Mucosa of descending colon (tissue), 3 donors: ENCODE results near the gene GABRA5. TPM values are rescaled to one million over a fixed set of nuclear protein-coding genes. Genes with fewer than 3 reads are reported as not detected.
"Not testable (repeated sequence)": the region's sequence is repeated elsewhere in the genome, so short reads cannot be mapped to it uniquely, and the experiment has no call there.

Source experiments
- ATAC-seq: fragments of 200-7000 bp; cut with Tn5 transposase; one replicate; pipeline ENCODE4 v1.9.1; 2020; ENCODE audit warnings: mild to moderate bottlenecking, moderate library complexity
- DNase-seq, 3 donors: peaks; one replicate each; pipeline ENCODE4 v3.0.0-alpha.2; 2020
- H3K36me3 ChIP-seq: fragments of 200-600 bp; one replicate; pipeline ENCODE4 v1.8.0; 2021; ENCODE audit warnings: low read depth, mild to moderate bottlenecking
- H3K4me1 ChIP-seq: fragments of 200-600 bp; one replicate; pipeline ENCODE4 v1.8.0; 2021; ENCODE audit warnings: low read depth, mild to moderate bottlenecking
- H3K4me3 ChIP-seq: fragments of 200-600 bp; one replicate; pipeline ENCODE4 v1.8.0; 2021; ENCODE audit warnings: mild to moderate bottlenecking
- H3K9me3 ChIP-seq: fragments of 200-600 bp; one replicate; pipeline ENCODE4 v1.8.0; 2021; ENCODE audit warnings: mild to moderate bottlenecking
- CTCF ChIP-seq: fragments of 200-600 bp; IDR thresholded peaks from one replicate; pipeline ENCODE4 v1.8.0; 2022; ENCODE audit warnings: antibody characterized with exemption, mild to moderate bottlenecking
- intact Hi-C, 2 donors: fragments of 100-400 bp; cut with DNase I in 1 of 2; cut with micrococcal nuclease in 1 of 2; formaldehyde crosslinking; loops; one replicate each; pipeline versions ENCODE4 v1.11.0 to v1.11.1; 2022; cut with DNase I, micrococcal nuclease
- long read RNA-seq, 2 donors: library from polyadenylated mRNA; unstranded; transcript quantifications; one replicate each; pipeline ENCODE4 v2.0.0, GENCODE V29; 2019 to 2021
- total RNA-seq, 3 donors: library from RNA; stranded (reverse); fragmentation: NEBNext Ultra II Directional in 2 of 3; extraction: Animal tissue kit (Norgen Biotek cat#: 25700) in 2 of 3; gene quantifications; one replicate each; pipeline versions ENCODE4 v1.2.1 to v1.2.4, GENCODE V29; 2021 to 2023
- donor health status: DM: no; HTN: no; CAD: no; lungs with moderate emphysema.
- donor health status: DM: no; HTN: no; CAD: no.
- donor health status: DM: no; HTN: yes; CAD: no.

The GABRA5 gene
- total RNA-seq, result not detected
- long read RNA-seq, donor 1, result 0 reads
- long read RNA-seq, donor 2, result 0 reads

- no peak for ATAC-seq
- Histone ChIP-seq H3K4me1 (no peaks in the 10 kb centered on the region), H3K9me3 (no peaks in the 10 kb centered on the region), H3K4me3 (no peak within 1 kb of the TSS), H3K36me3 (no peaks in the 10 kb centered on the region)
- intact Hi-C loops, result no loop called here
- no peak for DNase-seq
- no peak for TF ChIP-seq CTCF
Measured at GRCh38 chr15:26866298-26867199, at the start of gene GABRA5. Gene GABRA5 (plus strand): TSS chr15:26867062. CDS start chr15:26869249, 2,187 bp downstream.

- DNase-seq, H3K36me3 ChIP-seq, H3K4me1 ChIP-seq, ATAC-seq, intact Hi-C loops, H3K4me3 ChIP-seq: not testable (repeated sequence)
- peaks cover 40% of the 10 kb centered on the region for H3K9me3 ChIP-seq
Measured at GRCh38 chr15:26831191-26831590, 35.7 kb upstream of the GABRA5 start.

- H3K4me3 ChIP-seq, result no peak overlapping the region
- intact Hi-C loops, result no loop called here
- no peak for TF ChIP-seq CTCF
- ATAC-seq, result no peak
- no peaks in the 10 kb centered on the region for H3K36me3 ChIP-seq
- no peak for DNase-seq
- no peaks in the 10 kb centered on the region for H3K4me1 ChIP-seq
- H3K9me3 ChIP-seq, result peaks cover 46% of the 10 kb centered on the region
Measured at GRCh38 chr15:26831951-26832350, 34.9 kb upstream of the GABRA5 start.

- intact Hi-C loops, result no loop called here
- Histone ChIP-seq H3K9me3 (peaks cover 54% of the 10 kb centered on the region), H3K4me3 (no peak overlapping the region), H3K36me3 (no peaks in the 10 kb centered on the region), H3K4me1 (no peaks in the 10 kb centered on the region)
- DNase-seq, result no peak
- ATAC-seq, result no peak
- TF ChIP-seq CTCF, result no peak
Measured at GRCh38 chr15:26838742-26839460, 28.0 kb upstream of the GABRA5 start.

- Histone ChIP-seq H3K4me3 (no peak overlapping the region), H3K36me3 (no peaks in the 10 kb centered on the region), H3K4me1 (no peaks in the 10 kb centered on the region), H3K9me3 (peaks cover 52% of the 10 kb centered on the region)
- intact Hi-C loops, result no loop called here
- no peak for TF ChIP-seq CTCF
- DNase-seq (no peak), ATAC-seq (no peak)
Measured at GRCh38 chr15:26841514-26841913, 25.3 kb upstream of the GABRA5 start.

GRCh38 chr15:26841941-26842340 is 24.9 kb upstream of the GABRA5 start:
- no peaks in the 10 kb centered on the region for H3K36me3 ChIP-seq
- intact Hi-C loops, result no loop called here

More at GRCh38 chr15:26841941-26842340, 24.9 kb upstream of the GABRA5 start:
- no peak for DNase-seq
- ATAC-seq, result no peak
- H3K4me3 ChIP-seq, result no peak overlapping the region
- peaks cover 52% of the 10 kb centered on the region for H3K9me3 ChIP-seq
- no peaks in the 10 kb centered on the region for H3K4me1 ChIP-seq
- no peak for TF ChIP-seq CTCF
